DMS153 treated with DMSO at 0.1 percent for 48 hours (cell line): ENCODE measurements around the gene EXOSC10.
"Not testable (repeated sequence)": the region's sequence is repeated elsewhere in the genome, so short reads cannot be mapped to it uniquely, and the experiment has no call there.

Source experiments
- DNase-seq: peaks from one replicate; lab custom pipeline; 2025; ENCODE audit not compliant: unreplicated experiment; lab: John Stamatoyannopoulos, UW

Gene EXOSC10

DNA sequence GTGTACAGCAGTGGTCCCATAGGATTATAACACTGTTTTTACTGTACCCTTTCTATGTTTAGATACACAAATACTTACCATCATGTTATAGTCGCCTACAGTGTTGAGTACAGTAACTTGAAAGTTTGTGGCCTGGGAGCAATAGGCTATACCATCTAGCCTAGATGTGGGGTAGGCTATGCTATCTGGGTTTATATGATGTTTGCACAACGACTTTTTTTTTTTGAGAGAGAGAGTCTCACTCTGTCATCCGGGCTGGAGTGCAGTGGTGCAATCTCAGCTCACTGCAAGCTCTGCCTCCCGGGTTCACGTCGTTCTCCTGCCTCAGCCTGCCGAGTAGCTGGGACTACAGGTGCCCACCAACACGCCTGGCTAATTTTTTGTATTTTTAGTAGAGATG is 80.3 kb downstream of the EXOSC10 start:
- DNase-seq, result not testable (repeated sequence)
